Gastroesophageal sphincter (tissue), 4 donors: ENCODE results near the gene ZC3HAV1. TPM values are rescaled to one million over a fixed set of nuclear protein-coding genes. Genes with fewer than 3 reads are reported as not detected.

Experiments used
- ATAC-seq: fragments of 150-250 bp; one replicate; pipeline ENCODE4 v1.9.1; 2016; ENCODE audit warnings: mild to moderate bottlenecking, moderate library complexity
- H3K27ac ChIP-seq, 4 donors: fragments of 200-600 bp; sonication (generic) in 3 of 4; 1 replicate in 3 of 4; 2 replicates in 1 of 4; pipeline ENCODE4 v1.5.1; 2016 to 2019
- H3K27me3 ChIP-seq: fragments of 200-600 bp; sonication (generic); one replicate; pipeline ENCODE4 v1.5.1; 2019
- H3K36me3 ChIP-seq, 2 donors: fragments of 200-600 bp; sonication (generic); one replicate each; pipeline ENCODE4 v1.5.1; 2019; ENCODE audit warnings: control low read depth in 1 of 2
- H3K4me1 ChIP-seq, 3 donors: fragments of 200-600 bp; sonication (generic); 1 replicate in 2 of 3; 2 replicates in 1 of 3; pipeline ENCODE4 v1.5.1; 2016 to 2019; ENCODE audit warnings: control low read depth in 2 of 3
- H3K4me3 ChIP-seq, 2 donors: fragments of 200-600 bp; sonication (generic); one replicate each; pipeline ENCODE4 v1.5.1; 2019; ENCODE audit warnings: mild to moderate bottlenecking in 1 of 2, moderate library complexity in 1 of 2
- H3K9me3 ChIP-seq, 3 donors: fragments of 200-600 bp; sonication (generic); one replicate each; pipeline ENCODE4 v1.5.1; 2017 to 2019; ENCODE audit warnings: control low read depth in 2 of 3
- CTCF ChIP-seq, 4 experiments: fragments of 200-600 bp in 2 of 4; fragments of 450-650 bp in 2 of 4; sonication (generic) in 1 of 4; IDR thresholded peaks; one replicate each; pipeline ENCODE4 v1.5.1; 2017 to 2019; ENCODE audit warnings: antibody characterized with exemption in 4 of 4, mild to moderate bottlenecking in 2 of 4, moderate library complexity in 2 of 4
- EP300 ChIP-seq: sonication (generic); formaldehyde crosslinking; IDR thresholded peaks from one replicate; pipeline ENCODE4 v1.6.1; 2017; ENCODE audit warnings: antibody characterized with exemption, mild to moderate bottlenecking
- POLR2A ChIP-seq, 2 donors: fragments of 450-650 bp; IDR thresholded peaks; one replicate each; pipeline ENCODE4 v1.6.1; 2017; ENCODE audit warnings: antibody characterized with exemption in 2 of 2, mild to moderate bottlenecking in 2 of 2, moderate library complexity in 1 of 2
- POLR2AphosphoS5 ChIP-seq: sonication (generic); formaldehyde crosslinking; IDR thresholded peaks from one replicate; pipeline ENCODE4 v1.6.1; 2017; ENCODE audit warnings: antibody characterized with exemption
- WGBS, 2 donors: methylation state at CpG; one replicate each; pipeline ENCODE4 v1.1.5; 2018; ENCODE audit warnings: low coverage in 1 of 2; 5-methylcytosine and 5-hydroxymethylcytosine counted together
- total RNA-seq, 4 donors: library from RNA; depleted of rRNA; stranded (reverse); fragments of >200 nt; gene quantifications; one replicate each; pipeline ENCODE4 v1.1.0, GENCODE V29; 2016

ZC3HAV1 gene
- total RNA-seq, 4 donors from 2014 or later = 21.8 to 30.4 (median 27.2) TPM

DNA sequence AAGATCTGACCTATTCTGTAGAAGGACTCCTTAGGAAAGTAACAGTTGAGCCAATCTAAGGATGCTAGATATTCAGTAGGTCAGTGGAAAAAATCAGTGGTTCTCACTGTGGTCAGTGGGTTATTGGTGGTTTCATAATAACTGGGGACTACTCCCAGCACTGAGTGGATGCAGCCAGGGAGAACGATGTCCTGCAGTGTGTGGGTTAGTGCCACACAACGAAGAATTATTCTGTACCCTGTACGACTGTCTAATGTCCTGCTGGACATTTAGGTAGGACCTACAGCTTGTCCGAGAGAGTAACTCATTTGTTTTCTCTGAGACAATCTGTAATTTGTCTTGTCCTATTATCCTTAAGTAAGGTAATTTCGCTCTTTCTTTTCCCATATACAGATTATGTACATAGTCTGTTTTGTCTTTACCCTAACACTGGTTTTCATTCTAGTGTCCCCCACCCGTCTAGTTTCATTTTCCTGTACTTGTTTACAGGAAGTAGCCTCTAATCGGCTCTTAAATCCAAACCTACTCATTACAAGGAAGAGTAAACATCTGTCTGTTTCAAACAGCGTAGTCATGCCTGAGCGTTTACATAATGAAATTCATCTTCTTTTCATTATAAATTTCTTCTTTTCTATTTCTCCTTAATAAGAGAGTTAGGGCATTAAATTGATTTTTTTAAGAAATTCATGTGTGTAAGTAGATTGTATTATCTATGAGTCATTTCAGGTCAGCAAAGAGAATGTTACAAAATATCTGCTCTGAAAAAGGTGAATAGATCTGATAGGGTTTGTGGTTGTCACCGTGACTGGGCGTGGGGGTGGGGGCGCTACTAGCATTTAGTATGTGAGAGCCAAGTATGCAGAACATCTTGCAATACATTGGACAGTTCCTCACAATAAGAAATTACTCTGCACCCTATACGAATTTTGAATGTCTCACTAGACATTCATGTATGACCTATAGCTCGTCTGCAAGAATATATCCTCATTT, 65.4 kb downstream of the ZC3HAV1 start:
- 65 to 74% methylated on average over 13 to 14 of the region's 14 CpGs for WGBS, 2 donors
- no peak overlapping the region for H3K27ac ChIP-seq

GRCh38 chr7:139041378-139042085, 68.0 kb downstream of the ZC3HAV1 start:
- no peak for ATAC-seq
- Histone ChIP-seq H3K4me3 (no peak overlapping the region), H3K9me3 (no peaks in the 10 kb centered on the region), H3K4me1 (no peaks in the 10 kb centered on the region), H3K27ac (no peak overlapping the region), H3K27me3 (no peaks in the 10 kb centered on the region), H3K36me3 (peaks cover 0 to 23% of the 10 kb centered on the region in 2 donors)
- TF ChIP-seq CTCF (IDR thresholded peaks at IDR 0.05) = no peak
- TF ChIP-seq EP300 = no peak
- TF ChIP-seq POLR2A (IDR thresholded peaks at IDR 0.05) = no peak
- TF ChIP-seq POLR2AphosphoS5 = no peak
- 35 to 86% methylated on average over 3 to 5 of the region's 6 CpGs for WGBS, 2 donors

More for the DNA sequence above, 65.4 kb downstream of the ZC3HAV1 start:
- ATAC-seq = no peak
- Histone ChIP-seq H3K4me1 (no peaks in the 10 kb centered on the region), H3K27me3 (no peaks in the 10 kb centered on the region), H3K9me3 (no peaks in the 10 kb centered on the region), H3K36me3 (peaks cover 0 to 49% of the 10 kb centered on the region in 2 donors), H3K4me3 (no peak overlapping the region)
- TF ChIP-seq CTCF (IDR thresholded peaks at IDR 0.05) = no peak
- TF ChIP-seq POLR2AphosphoS5 = no peak
- TF ChIP-seq POLR2A (IDR thresholded peaks at IDR 0.05) = no peak
- no peak for TF ChIP-seq EP300

DNA sequence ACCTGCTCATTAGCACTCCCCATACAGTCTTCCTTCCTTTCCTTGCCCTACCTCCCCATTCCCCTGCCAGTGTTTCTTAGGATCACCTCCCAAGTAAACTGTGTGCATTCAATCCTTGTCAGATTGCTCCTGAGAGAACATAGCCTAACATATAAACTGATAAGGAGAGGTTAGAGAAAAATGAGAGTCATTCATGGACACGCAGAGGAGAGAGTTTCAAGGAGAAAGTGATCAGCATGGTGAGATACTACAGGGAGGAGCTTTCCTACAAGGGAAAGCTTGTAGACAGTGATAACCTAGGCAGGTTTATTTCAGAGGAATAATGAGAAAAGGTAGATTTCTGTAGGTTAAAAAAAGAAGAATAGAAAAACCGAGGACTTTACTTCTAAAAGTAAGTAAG, 70.8 kb downstream of the ZC3HAV1 start:
- H3K9me3 ChIP-seq = no peaks in the 10 kb centered on the region
- ATAC-seq = no peak
- H3K27me3 ChIP-seq = no peaks in the 10 kb centered on the region
- TF ChIP-seq POLR2AphosphoS5 (no peak), POLR2A (IDR thresholded peaks at IDR 0.05) (no peak), CTCF (IDR thresholded peaks at IDR 0.05) (no peak), EP300 (no peak)
- H3K4me1 ChIP-seq = peaks cover 0 to 21% (median 6%) of the 10 kb centered on the region in 3 donors
- H3K27ac ChIP-seq = no peak overlapping the region
- no peak overlapping the region for H3K4me3 ChIP-seq
- H3K36me3 ChIP-seq = peaks cover 0 to 8% of the 10 kb centered on the region in 2 donors
- 76 to 87% methylated on average over 1 to 2 of the region's 2 CpGs for WGBS, 2 donors

- Histone ChIP-seq H3K4me3 (no peak overlapping the region), H3K36me3 (peaks cover 0 to 9% of the 10 kb centered on the region in 2 donors), H3K4me1 (peaks cover 0 to 21% (median 6%) of the 10 kb centered on the region in 3 donors), H3K27me3 (no peaks in the 10 kb centered on the region), H3K9me3 (no peaks in the 10 kb centered on the region), H3K27ac (no peak overlapping the region)
- no peak for ATAC-seq
- 50 to 73% methylated on average over 1 to 3 of the region's 3 CpGs for WGBS, 2 donors
- TF ChIP-seq EP300 = no peak
- TF ChIP-seq POLR2AphosphoS5 = no peak
Measured at GRCh38 chr7:139036901-139037300, 72.6 kb downstream of the ZC3HAV1 start.
